Kidney (tissue), 14 donors: ENCODE measurements around the gene UGT1A3. TPM values are rescaled to one million over a fixed set of nuclear protein-coding genes. Genes with fewer than 3 reads are reported as not detected.

Experiments used
- DNase-seq, 5 donors: peaks; one replicate each; pipeline ENCODE4 v3.0.0-alpha.2; 2013 to 2020
- FAIRE-seq: peaks from 2 replicates; lab custom pipeline; 2012; peaks lifted over from hg19 to GRCh38; lab: Jason Lieb, UNC
- H3K27ac ChIP-seq, 2 donors: one replicate each; pipeline ENCODE4 v1.7.0; 2013; ENCODE audit warnings: low read depth in 2 of 2, low read length in 2 of 2, inconsistent platforms in 1 of 2
- H3K27me3 ChIP-seq: one replicate; pipeline ENCODE4 v1.7.1; 2013; ENCODE audit warnings: low read length, inconsistent platforms; ENCODE audit not compliant: control insufficient read depth, insufficient read depth
- H3K36me3 ChIP-seq, 3 donors: one replicate each; pipeline versions ENCODE4 v1.7.0 to v1.7.1; 2013; ENCODE audit warnings: low read length in 3 of 3, control low read depth in 1 of 3, inconsistent platforms in 1 of 3; ENCODE audit not compliant: insufficient read depth in 3 of 3, control insufficient read depth in 2 of 3
- H3K4me1 ChIP-seq, 3 donors: one replicate each; pipeline versions ENCODE4 v1.7.0 to v1.7.1; 2013; ENCODE audit warnings: low read length in 3 of 3, inconsistent platforms in 1 of 3, low read depth in 1 of 3; ENCODE audit not compliant: control insufficient read depth in 2 of 3, insufficient read depth in 2 of 3
- H3K4me3 ChIP-seq, 3 donors: one replicate each; pipeline versions ENCODE4 v1.7.0 to v1.8.1; 2013; ENCODE audit warnings: low read length in 3 of 3, control low read depth in 1 of 3, inconsistent platforms in 1 of 3
- H3K9ac ChIP-seq, 3 donors: one replicate each; pipeline versions ENCODE4 v1.7.0 to v1.7.1; 2013; ENCODE audit warnings: low read length in 3 of 3, control low read depth in 1 of 3, inconsistent platforms in 1 of 3
- H3K9me3 ChIP-seq, 3 donors: one replicate each; pipeline versions ENCODE4 v1.7.0 to v1.7.1; 2013; ENCODE audit warnings: low read length in 3 of 3, control low read depth in 1 of 3, inconsistent platforms in 1 of 3; ENCODE audit not compliant: control insufficient read depth in 2 of 3, insufficient read depth in 1 of 3
- CTCF ChIP-seq: IDR thresholded peaks from 3 replicates; pipeline ENCODE4 v1.5.1; 2012; ENCODE audit warnings: mild to moderate bottlenecking, moderate library complexity, borderline replicate concordance; ENCODE audit not compliant: insufficient read depth; ENCODE audit errors: extremely low read depth
- intact Hi-C: fragments of 100-400 bp; cut with DNase I; formaldehyde crosslinking; loops from one replicate; pipeline ENCODE4 v1.11.1; 2022
- polyA plus RNA-seq: library from polyadenylated mRNA; stranded (reverse); fragments of 350-450 nt; fragmentation: Illumina TruSeq; extraction: RNeasy Lipid Tissue Mini Kit (QIAGEN cat#74804); gene quantifications from one replicate; pipeline ENCODE4 v1.2.3, GENCODE V29; 2014; ENCODE audit warnings: low read depth, low replicate concordance; ENCODE audit not compliant: insufficient read depth
- total RNA-seq: library from RNA; stranded (reverse); fragmentation: NEBNext Ultra II Directional; extraction: Animal tissue kit (Norgen Biotek cat#: 25700); gene quantifications from one replicate; pipeline ENCODE4 v1.2.1, GENCODE V29; 2021
- donor health status: control.
- donor health status: control.
- donor health status: control.
- donor health status: control.
- donor health status: control.
- donor health status: DM: yes; HTN: yes; CAD: no.
- donor health status: Normal renal cell carcinoma (clear cell type).

Gene UGT1A3
- total and polyA plus RNA-seq, 2 donors from 2014 or later: 0.47 to 0.57 TPM

- Histone ChIP-seq H3K27me3 (no peaks in the 10 kb centered on the region), H3K9me3 (no peaks in the 10 kb centered on the region), H3K4me3 (no peak overlapping the region), H3K36me3 (no peaks in the 10 kb centered on the region), H3K9ac (no peak overlapping the region), H3K27ac (no peak overlapping the region), H3K4me1 (peaks cover 0 to 14% (median 10%) of the 10 kb centered on the region in 3 donors)
- intact Hi-C loops: no loop called here
- DNase-seq: no peak
- no peak for FAIRE-seq
- no peak for TF ChIP-seq CTCF
Observed at GRCh38 chr2:233688341-233688740, 40.5 kb upstream of the UGT1A3 start.

DNA sequence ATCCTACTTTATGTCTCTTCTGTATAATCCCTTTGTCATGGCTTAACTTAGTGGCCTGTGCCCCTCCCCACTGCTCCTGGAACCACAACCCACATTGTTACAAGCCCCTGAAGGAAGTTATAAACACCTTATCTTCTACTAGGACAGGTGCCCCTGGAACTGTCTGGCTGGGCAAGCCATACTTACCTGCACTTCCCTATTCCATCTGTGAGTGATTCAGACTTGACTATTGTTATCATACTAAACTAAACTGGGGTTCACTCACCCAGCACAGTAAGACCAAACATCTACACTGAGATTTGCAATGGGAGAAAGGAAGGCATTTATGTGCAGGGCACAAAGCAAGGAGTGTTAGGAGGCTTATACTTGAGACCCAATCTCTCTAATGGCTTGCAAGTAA, 39.8 kb upstream of the UGT1A3 start:
- TF ChIP-seq CTCF: no peak
- Histone ChIP-seq H3K27me3 (no peaks in the 10 kb centered on the region), H3K9ac (no peak overlapping the region), H3K36me3 (no peaks in the 10 kb centered on the region), H3K4me1 (peaks cover 0 to 19% (median 10%) of the 10 kb centered on the region in 3 donors), H3K4me3 (no peak overlapping the region), H3K27ac (no peak overlapping the region), H3K9me3 (no peaks in the 10 kb centered on the region)
- DNase-seq: no peak
- intact Hi-C loops: no loop called here
- FAIRE-seq: no peak

GRCh38 chr2:233689501-233689900, 39.3 kb upstream of the UGT1A3 start:
- H3K9ac ChIP-seq: no peak overlapping the region
- no peak overlapping the region for H3K4me3 ChIP-seq
- peaks cover 0 to 19% (median 10%) of the 10 kb centered on the region in 3 donors for H3K4me1 ChIP-seq
- H3K27me3 ChIP-seq: no peaks in the 10 kb centered on the region
- H3K36me3 ChIP-seq: no peaks in the 10 kb centered on the region
- FAIRE-seq (no peak), DNase-seq (no peak)
- no peak for TF ChIP-seq CTCF
- H3K27ac ChIP-seq: no peak overlapping the region
- H3K9me3 ChIP-seq: no peaks in the 10 kb centered on the region
- intact Hi-C loops: no loop called here

- intact Hi-C loops: no loop called here
- Histone ChIP-seq H3K4me3 (peak overlapping the region in 1 of 3 donors; percentile 26), H3K4me1 (peaks cover 0 to 19% (median 12%) of the 10 kb centered on the region in 3 donors), H3K9ac (no peak overlapping the region), H3K27me3 (no peaks in the 10 kb centered on the region), H3K9me3 (no peaks in the 10 kb centered on the region), H3K27ac (no peak overlapping the region), H3K36me3 (no peaks in the 10 kb centered on the region)
- FAIRE-seq: no peak
- no peak for DNase-seq
- TF ChIP-seq CTCF: no peak
Observed at GRCh38 chr2:233690444-233690843, 38.4 kb upstream of the UGT1A3 start.
